GM23338 (cell line): ENCODE results near the gene SIRPB1. TPM values are rescaled to one million over a fixed set of nuclear protein-coding genes. Genes with fewer than 3 reads are reported as not detected.
"Not testable (repeated sequence)": the region's sequence is repeated elsewhere in the genome, so short reads cannot be mapped to it uniquely, and the experiment has no call there.

ENCODE experiments used
- ATAC-seq: fragments of 200-7000 bp; cut with Tn5 transposase; 3 replicates; pipeline ENCODE4 v1.9.1; 2020
- DNase-seq: peaks from one replicate; pipeline ENCODE4 v3.0.0-alpha.2; 2015; ENCODE audit warnings: low spot score
- H2AFZ ChIP-seq: fragments of 200-600 bp; sonication (generic); 2 replicates; pipeline ENCODE4 v1.8.0; 2016; ENCODE audit warnings: antibody characterized with exemption, mild to moderate bottlenecking, moderate library complexity
- H3F3A ChIP-seq: fragments of 200-600 bp; sonication (generic); replicated peaks from 2 replicates; pipeline ENCODE4 v1.8.0; 2017; ENCODE audit warnings: antibody characterized with exemption, mixed run types, low read depth
- H3K27ac ChIP-seq: fragments of 200-600 bp; sonication (generic); 2 replicates; pipeline ENCODE4 v1.6.1; 2016; ENCODE audit warnings: low read depth
- H3K27me3 ChIP-seq: fragments of 200-600 bp; sonication (generic); 2 replicates; pipeline ENCODE4 v1.8.0; 2016; ENCODE audit warnings: mild to moderate bottlenecking, mixed run types, moderate library complexity; ENCODE audit not compliant: insufficient read depth
- H3K36me3 ChIP-seq: fragments of 200-600 bp; sonication (generic); 2 replicates; pipeline ENCODE4 v1.8.0; 2016; ENCODE audit warnings: mild to moderate bottlenecking; ENCODE audit not compliant: insufficient read depth
- H3K4me1 ChIP-seq: fragments of 200-600 bp; sonication (generic); 2 replicates; pipeline ENCODE4 v1.8.0; 2016; ENCODE audit warnings: mild to moderate bottlenecking, moderate library complexity; ENCODE audit not compliant: insufficient read depth
- H3K4me2 ChIP-seq: fragments of 200-600 bp; sonication (generic); 2 replicates; pipeline ENCODE4 v1.7.1; 2017; ENCODE audit warnings: mixed run types
- H3K4me3 ChIP-seq: fragments of 200-600 bp; sonication (generic); 2 replicates; pipeline ENCODE4 v1.6.1; 2016; ENCODE audit warnings: mixed run types
- H3K79me2 ChIP-seq: fragments of 200-600 bp; sonication (generic); replicated peaks from 2 replicates; pipeline ENCODE4 v1.8.0; 2017; ENCODE audit warnings: mild to moderate bottlenecking; ENCODE audit not compliant: insufficient read depth
- H3K9me2 ChIP-seq: fragments of 200-600 bp; sonication (generic); 2 replicates; pipeline ENCODE4 v1.8.0; 2017; ENCODE audit not compliant: insufficient read depth
- H4K20me1 ChIP-seq: fragments of 200-600 bp; sonication (generic); replicated peaks from 2 replicates; pipeline ENCODE4 v1.8.0; 2017; ENCODE audit warnings: mild to moderate bottlenecking; ENCODE audit not compliant: insufficient read depth
- H3K27ac Mint-ChIP-seq: 2 replicates; pipeline ENCODE4 v1.8.0; 2020; ENCODE audit warnings: inconsistent platforms, mild to moderate bottlenecking, moderate library complexity, mixed read lengths
- H3K27me3 Mint-ChIP-seq: 3 replicates; pipeline ENCODE4 v1.8.0; 2022; ENCODE audit warnings: low read depth, mild to moderate bottlenecking, moderate library complexity, mixed read lengths, inconsistent platforms; ENCODE audit not compliant: insufficient read depth, poor library complexity
- H3K36me3 Mint-ChIP-seq: 3 replicates; pipeline ENCODE4 v1.8.0; 2021; ENCODE audit warnings: low read depth, mild to moderate bottlenecking, inconsistent platforms, moderate library complexity, mixed read lengths
- H3K4me1 Mint-ChIP-seq: 3 replicates; pipeline ENCODE4 v1.8.0; 2020; ENCODE audit warnings: mild to moderate bottlenecking, inconsistent platforms, mixed read lengths
- H3K4me3 Mint-ChIP-seq: 3 replicates; pipeline ENCODE4 v1.8.0; 2021; ENCODE audit warnings: moderate library complexity, mild to moderate bottlenecking, inconsistent platforms, mixed read lengths
- H3K9me3 Mint-ChIP-seq: 3 replicates; pipeline ENCODE4 v1.8.0; 2020; ENCODE audit warnings: moderate library complexity, mild to moderate bottlenecking, inconsistent platforms, mixed read lengths
- polyA plus RNA-seq: library from polyadenylated mRNA; unstranded; fragments of >200 nt; fragmentation: Nextera tagmentation; extraction: Ambion mirVana; gene quantifications from 2 replicates; pipeline ENCODE4 v1.2.1, GENCODE V29; 2016
- small RNA-seq: library from RNA; depleted of rRNA; stranded (forward); fragments of <200 nt; gene quantifications from one replicate; pipeline ENCODE3, GENCODE V24; 2014; ENCODE audit warnings: low replicate concordance
- total RNA-seq: library from RNA; depleted of rRNA; stranded (reverse); fragments of >200 nt; shearing (Covaris generic); gene quantifications from 2 replicates; pipeline ENCODE4 v1.2.3, GENCODE V29; 2014; rRNA removed

The SIRPB1 gene
- total and polyA plus RNA-seq, 2 experiments from 2014 or later: not detected

DNA sequence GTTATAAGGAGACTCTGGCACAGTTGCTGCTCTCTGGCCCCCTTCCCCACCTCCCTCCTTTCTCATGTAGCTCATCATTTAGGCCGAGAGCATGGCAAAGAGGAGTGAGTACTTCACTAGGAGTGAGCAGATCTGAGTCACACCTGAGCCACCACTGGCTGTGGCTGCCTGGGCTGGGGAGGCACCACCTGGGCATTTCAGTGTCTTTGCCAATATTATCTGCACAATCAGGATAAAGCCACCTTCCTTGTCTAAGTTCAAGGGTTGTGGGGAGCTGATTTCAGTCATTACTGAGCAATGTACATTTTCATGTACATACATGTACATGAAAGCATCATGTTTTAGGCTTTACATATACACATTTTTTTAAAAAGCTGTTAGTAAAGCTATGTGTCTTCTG lies 43.8 kb downstream of the SIRPB1 start:
- H3K9me2 ChIP-seq, H3K4me3 ChIP-seq, H3K27ac Mint-ChIP-seq, H4K20me1 ChIP-seq, H3K79me2 ChIP-seq, H3K4me2 ChIP-seq, H3K4me3 Mint-ChIP-seq, DNase-seq, H3K9me3 Mint-ChIP-seq, H3K27ac ChIP-seq, H2AFZ ChIP-seq, H3K27me3 Mint-ChIP-seq, H3F3A ChIP-seq, H3K27me3 ChIP-seq, H3K36me3 ChIP-seq, H3K4me1 ChIP-seq, H3K4me1 Mint-ChIP-seq, H3K36me3 Mint-ChIP-seq, ATAC-seq: not testable (repeated sequence)

DNA sequence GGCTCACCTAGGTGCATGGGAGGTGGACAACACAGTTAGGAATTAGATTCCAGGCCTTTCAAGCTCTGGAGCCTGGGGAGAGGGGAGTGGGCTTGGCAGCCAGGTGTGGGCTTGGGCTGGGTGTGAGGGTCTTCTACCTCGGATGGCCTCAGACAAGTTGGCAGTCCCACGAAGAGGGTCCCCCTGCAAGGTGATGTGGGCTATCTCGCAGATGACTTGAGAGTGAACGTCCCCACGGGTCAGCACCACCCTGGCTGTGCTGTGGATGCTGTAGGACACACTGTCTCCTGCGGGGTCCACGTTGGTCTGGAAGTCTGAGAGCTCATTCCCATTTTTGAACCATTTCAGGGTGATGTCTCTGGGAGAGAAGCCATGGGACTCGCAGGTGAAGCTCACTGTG lies 48.2 kb downstream of the SIRPB1 start:
- H3K4me3 Mint-ChIP-seq, H2AFZ ChIP-seq, DNase-seq, H3K27me3 ChIP-seq, H3K27ac ChIP-seq, H3K4me1 ChIP-seq, H3K4me2 ChIP-seq, H3K79me2 ChIP-seq, H3K4me1 Mint-ChIP-seq, ATAC-seq, H3K36me3 ChIP-seq, H3K27me3 Mint-ChIP-seq, H3K9me2 ChIP-seq, H4K20me1 ChIP-seq, H3K27ac Mint-ChIP-seq, H3K4me3 ChIP-seq, H3K36me3 Mint-ChIP-seq, H3K9me3 Mint-ChIP-seq, H3F3A ChIP-seq: not testable (repeated sequence)

Small RNAs within 50 kb of the gene (small RNA-seq; reads per million reads assigned to genes)
- not detected for gene RN7SL561P

Other genes with a start within 250 kb of the SIRPB1 start
- 159 and 171 TPM in 2 replicates for gene FKBP1A, start 227.0 kb downstream of the SIRPB1 start, total RNA-seq
- 324 and 350 TPM in 2 replicates for gene FKBP1A, start 227.0 kb downstream of the SIRPB1 start, polyA plus RNA-seq
- 48.9 and 52.6 TPM in 2 replicates for gene NSFL1C, start 153.2 kb downstream of the SIRPB1 start, total RNA-seq
- gene NSFL1C, start 153.2 kb downstream of the SIRPB1 start, polyA plus RNA-seq: 84.9 and 92.2 TPM in 2 replicates
- gene SIRPB2, start 128.6 kb downstream of the SIRPB1 start, total RNA-seq: not detected in 2 replicates
- 0.29 TPM in 1 of 2 replicates, not detected in the other for gene SIRPB2, start 128.6 kb downstream of the SIRPB1 start, polyA plus RNA-seq
- gene SIRPD, start 62.3 kb downstream of the SIRPB1 start, total RNA-seq: not detected in 2 replicates
- gene SIRPD, start 62.3 kb downstream of the SIRPB1 start, polyA plus RNA-seq: not detected in 2 replicates
- gene SIRPG, start 37.8 kb upstream of the SIRPB1 start, total RNA-seq: not detected in 2 replicates
- gene SIRPG, start 37.8 kb upstream of the SIRPB1 start, polyA plus RNA-seq: not detected in 2 replicates